Right lobe of liver (tissue), 4 donors: ENCODE results near the gene RALGAPB.

ENCODE experiments used
- CTCF ChIP-seq, 4 donors: fragments of 200-600 bp in 3 of 4; fragments of 450-650 bp in 1 of 4; IDR thresholded peaks; one replicate each; pipeline versions ENCODE4 v1.5.1 to v1.8.0; 2016 to 2022; ENCODE audit warnings: antibody characterized with exemption in 4 of 4, mild to moderate bottlenecking in 2 of 4
- POLR2A ChIP-seq: fragments of 450-650 bp; IDR thresholded peaks from one replicate; pipeline ENCODE4 v1.6.1; 2017; ENCODE audit warnings: antibody characterized with exemption, mild to moderate bottlenecking
- donor health status: DM: no; HTN: no; CAD: no.
- donor health status: DM: no; HTN: no; CAD: no.
- donor health status: DM: no; HTN: yes; CAD: no.

GRCh38 chr20:38617011-38617829 is 144.6 kb downstream of the RALGAPB start:
- TF ChIP-seq CTCF (IDR thresholded peaks at IDR 0.05) = no peak
- no peak for TF ChIP-seq POLR2A
